Measurements from ENCODE around the gene SNAI3. TPM values are rescaled to one million over a fixed set of nuclear protein-coding genes. Genes with fewer than 3 reads are reported as not detected.

The SNAI3 gene
- total RNA-seq, 2 donors from 2014 or later = 0.77 to 2.1 TPM

GRCh38 chr16:88634994-88635670, 51.2 kb downstream of the SNAI3 start:
- no peak for TF ChIP-seq CTCF (conservative IDR thresholded peaks at IDR 0.05)
- Histone ChIP-seq H3K9ac (ENCODE audit: extremely low read depth, low read length, poor library complexity, severe bottlenecking) (no peak overlapping the region), H3K4me3 (ENCODE audit: low read length) (peak overlapping the region; percentile 62), H3K27ac (ENCODE audit: low read depth, low read length) (no peak overlapping the region), H3K9me3 (ENCODE audit: control insufficient read depth, low read length) (no peaks in the 10 kb centered on the region), H3K27me3 (ENCODE audit: control insufficient read depth, insufficient read depth, low read length, poor library complexity, severe bottlenecking) (peaks cover 14% of the 10 kb centered on the region), H3K36me3 (ENCODE audit: control insufficient read depth, insufficient read depth, low read length) (peaks cover 9% of the 10 kb centered on the region), H3K4me1 (ENCODE audit: control insufficient read depth, insufficient read depth, low read length) (no peaks in the 10 kb centered on the region)
- H3K27me3 Mint-ChIP-seq (ENCODE audit: insufficient read depth) = peaks cover 23% of the 10 kb centered on the region
- WGBS, 2 experiments (ENCODE audit: insufficient coverage in 1 of 2, insufficient read length in 1 of 2) = 36 to 41% methylated on average over 17 to 28 of the region's 28 CpGs
- no peaks in the 10 kb centered on the region for H3K4me1 Mint-ChIP-seq
- peaks cover 11% of the 10 kb centered on the region for H3K36me3 Mint-ChIP-seq (ENCODE audit: low read depth)
- H3K9me3 Mint-ChIP-seq = no peaks in the 10 kb centered on the region
- DNase-seq = no peak
- peak overlapping the region; percentile 50 for H3K4me3 Mint-ChIP-seq
- no peak overlapping the region for H3K27ac Mint-ChIP-seq

- peak overlapping the region; percentile 50 for H3K4me3 Mint-ChIP-seq
- no peak overlapping the region for H3K27ac Mint-ChIP-seq
- peak; percentile 92 for DNase-seq
- Histone ChIP-seq H3K4me3 (ENCODE audit: low read length) (peak overlapping the region; percentile 62), H3K27me3 (ENCODE audit: control insufficient read depth, insufficient read depth, low read length, poor library complexity, severe bottlenecking) (peaks cover 14% of the 10 kb centered on the region), H3K9me3 (ENCODE audit: control insufficient read depth, low read length) (no peaks in the 10 kb centered on the region), H3K27ac (ENCODE audit: low read depth, low read length) (no peak overlapping the region), H3K4me1 (ENCODE audit: control insufficient read depth, insufficient read depth, low read length) (no peaks in the 10 kb centered on the region), H3K9ac (ENCODE audit: extremely low read depth, low read length, poor library complexity, severe bottlenecking) (no peak overlapping the region), H3K36me3 (ENCODE audit: control insufficient read depth, insufficient read depth, low read length) (peaks cover 16% of the 10 kb centered on the region)
- H3K27me3 Mint-ChIP-seq (ENCODE audit: insufficient read depth) = peaks cover 21% of the 10 kb centered on the region
- H3K36me3 Mint-ChIP-seq (ENCODE audit: low read depth) = peaks cover 16% of the 10 kb centered on the region
- no peaks in the 10 kb centered on the region for H3K4me1 Mint-ChIP-seq
- 6 to 7% methylated on average over 46 to 82 of the region's 82 CpGs for WGBS, 2 experiments (ENCODE audit: insufficient coverage in 1 of 2, insufficient read length in 1 of 2)
- no peak for TF ChIP-seq CTCF (conservative IDR thresholded peaks at IDR 0.05)
- H3K9me3 Mint-ChIP-seq = no peaks in the 10 kb centered on the region
These were observed 51.9 kb downstream of the SNAI3 start for GRCh38 chr16:88634141-88634993.

- peaks cover 14% of the 10 kb centered on the region for H3K27me3 ChIP-seq (ENCODE audit: control insufficient read depth, insufficient read depth, low read length, poor library complexity, severe bottlenecking)
- no peak overlapping the region for H3K9ac ChIP-seq (ENCODE audit: extremely low read depth, low read length, poor library complexity, severe bottlenecking)
- H3K36me3 Mint-ChIP-seq (ENCODE audit: low read depth) = peaks cover 21% of the 10 kb centered on the region
- H3K4me1 ChIP-seq (ENCODE audit: control insufficient read depth, insufficient read depth, low read length) = no peaks in the 10 kb centered on the region
- no peak overlapping the region for H3K27ac ChIP-seq (ENCODE audit: low read depth, low read length)
- peak; percentile 90 for DNase-seq
- H3K36me3 ChIP-seq (ENCODE audit: control insufficient read depth, insufficient read depth, low read length) = peaks cover 17% of the 10 kb centered on the region
- no peaks in the 10 kb centered on the region for H3K4me1 Mint-ChIP-seq
- no peak overlapping the region for H3K27ac Mint-ChIP-seq
- no peaks in the 10 kb centered on the region for H3K9me3 ChIP-seq (ENCODE audit: control insufficient read depth, low read length)
- H3K9me3 Mint-ChIP-seq = no peaks in the 10 kb centered on the region
- H3K4me3 Mint-ChIP-seq = peak overlapping the region; percentile 50
- H3K27me3 Mint-ChIP-seq (ENCODE audit: insufficient read depth) = peaks cover 20% of the 10 kb centered on the region
- no peak overlapping the region for H3K4me3 ChIP-seq (ENCODE audit: low read length)
- peak; percentile 74 for TF ChIP-seq CTCF (conservative IDR thresholded peaks at IDR 0.05)
- WGBS, 2 experiments (ENCODE audit: insufficient coverage in 1 of 2, insufficient read length in 1 of 2) = 55 to 64% methylated on average over 12 to 23 of the region's 23 CpGs
These were observed 52.6 kb downstream of the SNAI3 start for GRCh38 chr16:88633684-88634140.
